WTC11 (cell line): Measurements from ENCODE around the gene ARHGAP26.

Experiments
- ATF2 ChIP-seq: sonication (generic); formaldehyde crosslinking; IDR thresholded peaks from 2 replicates; pipeline ENCODE4 v1.8.1; 2022; ENCODE audit warnings: low read depth, missing genetic modification reagents, borderline replicate concordance
- CTCF ChIP-seq: fragments of 200-600 bp; IDR thresholded peaks from 2 replicates; pipeline ENCODE4 v1.8.0; 2022; ENCODE audit warnings: antibody characterized with exemption
- E2F4 ChIP-seq: sonication (generic); formaldehyde crosslinking; IDR thresholded peaks from 2 replicates; pipeline ENCODE4 v1.8.1; 2022; ENCODE audit warnings: low read depth, mild to moderate bottlenecking, moderate library complexity, missing genetic modification reagents, borderline replicate concordance
- ETV6 ChIP-seq: sonication (generic); formaldehyde crosslinking; IDR thresholded peaks from 2 replicates; pipeline ENCODE4 v1.8.1; 2022; ENCODE audit warnings: mild to moderate bottlenecking, missing genetic modification reagents
- HMGXB4 ChIP-seq: sonication (generic); formaldehyde crosslinking; IDR thresholded peaks from 2 replicates; pipeline ENCODE4 v1.8.1; 2023; ENCODE audit warnings: mild to moderate bottlenecking, moderate library complexity, missing genetic modification reagents
- RORB ChIP-seq: fragments of 250-450 bp; sonication (Bioruptor Pico); IDR thresholded peaks from 2 replicates; pipeline ENCODE4 v1.9.0; 2021; ENCODE audit warnings: mild to moderate bottlenecking
- USF1 ChIP-seq: sonication (generic); formaldehyde crosslinking; IDR thresholded peaks from 2 replicates; pipeline ENCODE4 v1.8.0; 2022; ENCODE audit warnings: mild to moderate bottlenecking, missing genetic modification reagents
- USF2 ChIP-seq: sonication (generic); formaldehyde crosslinking; IDR thresholded peaks from 2 replicates; pipeline ENCODE4 v1.8.1; 2023; ENCODE audit warnings: mild to moderate bottlenecking, missing genetic modification reagents, moderate library complexity
- ZNF232 ChIP-seq: sonication (generic); formaldehyde crosslinking; IDR thresholded peaks from 2 replicates; pipeline ENCODE4 v1.8.0; 2022; ENCODE audit warnings: mild to moderate bottlenecking, missing genetic modification reagents
- ZNF425 ChIP-seq: fragments of 250-450 bp; sonication (Bioruptor Pico); conservative IDR thresholded peaks from 2 replicates; pipeline ENCODE4 v1.9.0; 2021; ENCODE audit warnings: mild to moderate bottlenecking

GRCh38 chr5:143263272-143263810 lies 493.2 kb downstream of the ARHGAP26 start:
- TF ChIP-seq CTCF: no peak
- TF ChIP-seq ZNF425 (CRISPR knock-in tag): no peak
- TF ChIP-seq USF2 (CRISPR knock-in tag): no peak
- TF ChIP-seq USF1 (CRISPR knock-in tag): no peak
- no peak for TF ChIP-seq HMGXB4
- TF ChIP-seq ETV6: no peak
- TF ChIP-seq ZNF232 (CRISPR knock-in tag): no peak
- no peak for TF ChIP-seq RORB (CRISPR knock-in tag)
- TF ChIP-seq E2F4 (CRISPR knock-in tag): no peak
- TF ChIP-seq ATF2 (CRISPR knock-in tag): no peak
